ENCODE results near the gene RSBN1.
"Not testable (repeated sequence)": the region's sequence is repeated elsewhere in the genome, so short reads cannot be mapped to it uniquely, and the experiment has no call there.

The RSBN1 gene

GRCh38 chr1:113721010-113721409 is 91.3 kb downstream of the RSBN1 start:
- DNase-seq (ENCODE audit: insufficient read length) (no peak), FAIRE-seq (no peak)
- TF ChIP-seq POLR2A (IDR thresholded peaks at IDR 0.05; ENCODE audit: low read depth, low read length) (no peak), TAF1 (IDR thresholded peaks at IDR 0.05; ENCODE audit: borderline replicate concordance, low read depth, low read length) (no peak)

DNA sequence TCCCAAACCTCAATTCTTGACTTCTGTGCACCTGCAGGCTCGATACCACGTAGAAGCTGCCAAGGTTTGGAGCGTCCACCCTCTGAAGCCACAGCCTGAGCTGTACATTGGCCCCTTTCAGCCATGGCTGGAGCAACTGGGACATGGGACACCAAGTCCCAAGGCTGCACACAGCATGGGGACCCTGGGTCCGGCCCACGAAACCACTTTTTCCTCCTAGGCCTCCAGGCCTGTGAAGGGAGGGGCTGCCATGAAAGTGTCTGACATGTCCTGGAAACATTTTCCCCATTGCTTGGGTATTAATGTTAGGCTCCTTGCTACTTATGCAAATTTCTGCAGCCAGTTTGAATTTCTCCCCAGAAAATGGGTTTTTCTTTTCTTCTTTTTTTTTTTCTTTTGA is 93.7 kb downstream of the RSBN1 start:
- DNase-seq (ENCODE audit: insufficient read length); FAIRE-seq: not testable (repeated sequence)

DNA sequence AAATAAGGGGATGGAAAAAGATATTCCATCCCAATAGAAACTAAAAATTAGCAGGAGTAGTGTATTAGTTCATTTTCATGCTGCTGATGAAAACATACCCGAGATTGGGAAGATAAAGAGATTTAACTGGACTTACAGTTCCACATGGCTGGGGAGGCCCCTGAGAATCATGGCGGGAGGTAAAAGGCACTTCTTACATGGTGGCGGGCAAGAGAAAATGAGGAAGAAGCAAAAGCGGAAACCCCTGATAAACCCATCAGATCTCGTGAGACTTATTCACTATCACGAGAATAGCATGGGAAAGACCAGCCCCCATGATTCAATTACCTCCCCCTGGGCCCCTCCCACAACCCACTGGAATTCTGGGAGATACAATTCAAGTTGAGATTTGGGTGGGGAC is 94.8 kb downstream of the RSBN1 start:
- DNase-seq (ENCODE audit: insufficient read length); FAIRE-seq: not testable (repeated sequence)

DNA sequence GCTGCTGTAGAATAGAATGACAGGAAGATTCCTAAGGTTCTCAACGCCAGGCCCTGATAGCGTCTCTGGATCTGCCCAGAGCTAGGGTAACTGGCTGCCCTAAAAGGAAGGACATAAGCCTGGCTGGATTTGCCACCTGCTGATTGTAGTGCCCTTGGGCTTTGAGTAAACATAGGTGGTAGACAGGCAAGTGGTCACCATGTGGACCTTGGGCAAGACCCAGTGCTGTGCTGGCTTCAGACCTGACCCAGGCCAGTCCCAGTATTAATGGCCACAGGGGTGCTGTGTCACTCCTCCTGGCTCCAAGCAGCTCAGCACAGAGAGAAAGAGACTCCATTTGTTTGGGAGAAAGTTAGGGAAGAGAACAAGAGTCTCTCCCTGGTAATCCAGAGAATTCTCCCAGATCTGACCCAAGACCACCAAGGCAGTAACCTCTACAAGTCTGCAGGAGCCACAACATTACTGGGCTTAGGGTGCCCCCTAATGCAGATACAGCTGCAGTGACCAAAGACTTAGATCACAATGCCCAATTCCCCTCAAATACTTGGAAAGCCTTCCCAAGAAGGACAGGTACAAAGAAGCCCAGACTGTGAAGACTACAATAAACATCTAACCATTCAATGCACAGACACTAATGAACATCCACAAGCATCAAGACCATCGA is 97.5 kb downstream of the RSBN1 start:
- TF ChIP-seq POLR2A (IDR thresholded peaks at IDR 0.05; ENCODE audit: low read depth, low read length): no peak
- no peak for TF ChIP-seq POLR2AphosphoS5 (IDR thresholded peaks at IDR 0.05; ENCODE audit: low read depth, low read length)
- TF ChIP-seq TAF1 (IDR thresholded peaks at IDR 0.05; ENCODE audit: borderline replicate concordance, low read depth, low read length): no peak
- no peak for DNase-seq (ENCODE audit: insufficient read length)
- no peak for FAIRE-seq
